Uterus (tissue), 4 donors: ENCODE data around the gene IL6. TPM values are rescaled to one million over a fixed set of nuclear protein-coding genes. Genes with fewer than 3 reads are reported as not detected.

ENCODE experiments used
- DNase-seq, 2 donors: peaks; one replicate each; pipeline ENCODE4 v3.0.0-alpha.2; 2019 to 2020
- H3K27ac ChIP-seq, 2 donors: fragments of 200-600 bp; sonication (generic); 1 replicate in 1 of 2; 2 replicates in 1 of 2; pipeline ENCODE4 v1.5.1; 2016 to 2018
- H3K27me3 ChIP-seq, 2 donors: fragments of 200-600 bp; sonication (generic); one replicate each; pipeline ENCODE4 v1.5.1; 2018 to 2019; ENCODE audit warnings: control low read depth in 1 of 2
- H3K36me3 ChIP-seq, 2 donors: fragments of 200-600 bp; sonication (generic); one replicate each; pipeline ENCODE4 v1.5.1; 2019; ENCODE audit warnings: control low read depth in 1 of 2
- H3K4me1 ChIP-seq, 2 donors: fragments of 200-600 bp; sonication (generic); one replicate each; pipeline ENCODE4 v1.5.1; 2018 to 2019; ENCODE audit warnings: control low read depth in 1 of 2
- H3K4me3 ChIP-seq, 2 donors: fragments of 200-600 bp; sonication (generic); 1 replicate in 1 of 2; 2 replicates in 1 of 2; pipeline ENCODE4 v1.5.1; 2018 to 2019; ENCODE audit warnings: mild to moderate bottlenecking in 1 of 2
- H3K9me3 ChIP-seq, 2 donors: fragments of 200-600 bp; sonication (generic); one replicate each; pipeline ENCODE4 v1.5.1; 2019; ENCODE audit warnings: control low read depth in 1 of 2
- POLR2A ChIP-seq, 2 donors: fragments of 450-650 bp; IDR thresholded peaks; one replicate each; pipeline ENCODE4 v1.6.1; 2016; ENCODE audit warnings: antibody characterized with exemption in 2 of 2, mild to moderate bottlenecking in 1 of 2, moderate library complexity in 1 of 2
- intact Hi-C: fragments of 100-400 bp; cut with DNase I; formaldehyde crosslinking; loops from one replicate; pipeline ENCODE4 v1.15.1; 2023; ENCODE audit warnings: low total_unique reads
- total RNA-seq, 4 donors: library from RNA; depleted of rRNA in 3 of 4; stranded (reverse); fragments of >200 nt in 3 of 4; gene quantifications; one replicate each; pipeline versions ENCODE4 v1.1.0 to v1.2.4, GENCODE V29; 2014 to 2023
- TF ChIP-seq, protein P1 (sequence below), 4 experiments: fragments of 200-600 bp in 2 of 4; fragments of 450-650 bp in 2 of 4; sonication (generic) in 2 of 4; IDR thresholded peaks; one replicate each; pipeline ENCODE4 v1.5.1; 2016 to 2019; ENCODE audit warnings: antibody characterized with exemption in 4 of 4, mild to moderate bottlenecking in 2 of 4, moderate library complexity in 1 of 4
- donor health status: DM: yes; HTN: yes; CAD: no.

Gene IL6
- total RNA-seq, 4 donors from 2014 or later: 2.6 to 11.2 (median 4.2) TPM; not detected in 1

DNA sequence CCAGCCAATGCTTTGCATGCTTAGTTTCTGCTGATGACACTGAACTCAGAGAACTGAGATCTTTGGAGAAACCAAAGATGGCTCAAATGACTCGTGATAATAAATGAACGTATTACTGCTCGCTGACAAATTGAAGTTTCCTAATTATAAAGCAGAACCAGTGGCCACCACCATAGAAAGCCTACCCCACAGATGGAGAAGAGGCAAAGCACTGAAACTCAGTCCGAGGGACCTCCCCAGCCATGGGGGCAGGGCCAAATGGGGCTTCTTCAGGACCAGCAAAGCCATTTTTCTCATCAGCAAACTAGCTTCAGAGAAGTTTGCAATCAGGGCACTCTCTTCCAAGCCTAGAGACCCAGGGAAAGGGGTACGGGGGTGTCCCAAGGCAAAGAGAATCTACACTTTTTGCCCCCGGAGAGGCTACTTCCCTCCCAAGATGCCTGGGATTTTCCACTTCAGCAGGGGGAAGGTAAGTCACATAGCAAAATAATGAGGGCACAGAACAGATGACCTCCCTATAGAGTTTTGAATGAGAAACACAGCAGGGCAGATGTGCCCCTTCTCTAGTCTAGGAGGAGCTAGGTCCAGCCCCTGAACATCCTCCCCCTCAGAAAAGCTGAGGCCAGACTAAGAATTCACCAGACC lies 4.3 kb upstream of the IL6 start:
- no peak for TF ChIP-seq POLR2A (IDR thresholded peaks at IDR 0.05)
- TF ChIP-seq, protein P1, sequence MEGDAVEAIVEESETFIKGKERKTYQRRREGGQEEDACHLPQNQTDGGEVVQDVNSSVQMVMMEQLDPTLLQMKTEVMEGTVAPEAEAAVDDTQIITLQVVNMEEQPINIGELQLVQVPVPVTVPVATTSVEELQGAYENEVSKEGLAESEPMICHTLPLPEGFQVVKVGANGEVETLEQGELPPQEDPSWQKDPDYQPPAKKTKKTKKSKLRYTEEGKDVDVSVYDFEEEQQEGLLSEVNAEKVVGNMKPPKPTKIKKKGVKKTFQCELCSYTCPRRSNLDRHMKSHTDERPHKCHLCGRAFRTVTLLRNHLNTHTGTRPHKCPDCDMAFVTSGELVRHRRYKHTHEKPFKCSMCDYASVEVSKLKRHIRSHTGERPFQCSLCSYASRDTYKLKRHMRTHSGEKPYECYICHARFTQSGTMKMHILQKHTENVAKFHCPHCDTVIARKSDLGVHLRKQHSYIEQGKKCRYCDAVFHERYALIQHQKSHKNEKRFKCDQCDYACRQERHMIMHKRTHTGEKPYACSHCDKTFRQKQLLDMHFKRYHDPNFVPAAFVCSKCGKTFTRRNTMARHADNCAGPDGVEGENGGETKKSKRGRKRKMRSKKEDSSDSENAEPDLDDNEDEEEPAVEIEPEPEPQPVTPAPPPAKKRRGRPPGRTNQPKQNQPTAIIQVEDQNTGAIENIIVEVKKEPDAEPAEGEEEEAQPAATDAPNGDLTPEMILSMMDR (IDR thresholded peaks at IDR 0.05): no peak
- Histone ChIP-seq H3K4me1 (peaks cover 0 to 6% of the 10 kb centered on the region in 2 donors), H3K27ac (peak overlapping the region in 1 of 2 donors; percentile 35), H3K4me3 (no peak overlapping the region), H3K27me3 (no peaks in the 10 kb centered on the region), H3K9me3 (no peaks in the 10 kb centered on the region), H3K36me3 (no peaks in the 10 kb centered on the region)
- DNase-seq: no peak
- intact Hi-C loops: loop anchor here (10.0 kb wide), 1 partner anchor 158 kb away; no protein-coding TSS in a partner anchor

DNA sequence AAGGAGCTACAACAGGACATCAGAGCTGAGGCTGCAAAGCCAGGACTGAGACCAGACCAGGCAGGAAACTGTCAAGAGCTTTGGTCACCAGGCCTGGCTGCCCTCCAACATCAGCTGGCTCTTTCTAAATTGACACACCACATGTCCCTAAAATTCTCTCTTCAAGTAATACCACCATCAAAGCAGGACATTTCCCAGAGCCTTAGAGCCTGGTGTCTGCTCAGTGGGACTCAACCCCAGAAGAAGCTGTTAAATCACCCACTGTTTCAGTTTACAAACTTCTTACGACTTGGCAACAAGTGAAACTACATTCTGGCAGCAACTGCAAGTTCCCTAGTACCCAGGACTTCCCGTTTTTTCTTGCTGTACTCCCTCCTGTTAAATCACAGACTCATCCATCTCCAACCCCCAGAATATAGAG lies 3.8 kb upstream of the IL6 start:
- Histone ChIP-seq H3K36me3 (no peaks in the 10 kb centered on the region), H3K27me3 (no peaks in the 10 kb centered on the region), H3K4me1 (peaks cover 0 to 6% of the 10 kb centered on the region in 2 donors), H3K4me3 (no peak overlapping the region), H3K9me3 (no peaks in the 10 kb centered on the region), H3K27ac (peak overlapping the region in 1 of 2 donors; percentile 35)
- peak; percentile 34 to 52 for DNase-seq
- TF ChIP-seq POLR2A (IDR thresholded peaks at IDR 0.05): no peak
- TF ChIP-seq, protein P1 (IDR thresholded peaks at IDR 0.05): no peak
- intact Hi-C loops: loop anchor here (10.0 kb wide), 1 partner anchor 158 kb away; no protein-coding TSS in a partner anchor

DNA sequence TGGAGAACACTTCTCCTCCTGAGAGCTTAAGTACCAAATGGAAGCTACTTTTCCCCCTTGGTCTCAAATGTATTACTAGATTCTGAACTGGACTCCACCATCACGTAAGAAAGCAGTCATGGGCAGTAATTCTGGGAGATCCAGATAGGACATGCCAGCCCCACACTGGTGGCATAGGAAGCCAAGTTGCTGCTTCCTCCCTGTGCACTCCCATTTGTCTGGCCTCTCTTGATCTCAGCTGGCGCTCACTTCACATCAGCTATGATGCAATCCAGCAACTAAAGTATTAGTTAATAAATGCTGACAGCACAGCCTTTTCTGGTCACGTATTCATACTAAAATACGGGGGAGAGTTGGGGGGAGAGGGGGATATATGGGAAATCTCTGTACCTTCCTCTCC lies 3.4 kb upstream of the IL6 start:
- intact Hi-C loops: loop anchor here (10.0 kb wide), 1 partner anchor 159 kb away; no protein-coding TSS in a partner anchor
- Histone ChIP-seq H3K4me3 (no peak overlapping the region), H3K27me3 (no peaks in the 10 kb centered on the region), H3K9me3 (no peaks in the 10 kb centered on the region), H3K36me3 (no peaks in the 10 kb centered on the region), H3K27ac (peak overlapping the region in 1 of 2 donors; percentile 35), H3K4me1 (peaks cover 0 to 6% of the 10 kb centered on the region in 2 donors)
- peak in 1 of 2 donors; percentile 26 for DNase-seq
- no peak for TF ChIP-seq POLR2A (IDR thresholded peaks at IDR 0.05)
- TF ChIP-seq, protein P1 (IDR thresholded peaks at IDR 0.05): no peak

DNA sequence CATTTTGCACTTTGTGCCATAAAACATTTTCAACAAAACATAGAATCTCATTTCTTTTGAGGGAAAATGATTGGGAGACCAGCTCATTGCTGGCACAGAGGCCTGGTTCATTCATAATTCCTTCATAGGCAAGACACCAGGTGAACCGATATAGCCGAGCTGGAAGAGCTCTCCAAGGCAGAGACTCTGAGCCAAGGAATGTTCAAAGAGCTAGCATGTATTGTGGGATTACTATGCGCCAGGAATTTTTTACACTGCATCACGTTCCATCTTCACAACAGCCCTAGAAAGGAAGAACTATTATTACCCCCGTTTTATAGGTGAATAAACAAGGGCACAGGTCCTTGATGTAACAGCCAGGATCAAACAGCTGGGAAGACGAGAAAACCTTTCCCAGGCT lies 2.1 kb upstream of the IL6 start:
- H3K9me3 ChIP-seq: no peaks in the 10 kb centered on the region
- H3K4me3 ChIP-seq: no peak overlapping the region
- H3K36me3 ChIP-seq: no peaks in the 10 kb centered on the region
- peaks cover 0 to 6% of the 10 kb centered on the region in 2 donors for H3K4me1 ChIP-seq
- TF ChIP-seq, protein P1 (IDR thresholded peaks at IDR 0.05): no peak
- TF ChIP-seq POLR2A (IDR thresholded peaks at IDR 0.05): no peak
- no peaks in the 10 kb centered on the region for H3K27me3 ChIP-seq
- no peak for DNase-seq
- intact Hi-C loops: loop anchor here (10.0 kb wide), 1 partner anchor 160 kb away; no protein-coding TSS in a partner anchor
- H3K27ac ChIP-seq: no peak overlapping the region

DNA sequence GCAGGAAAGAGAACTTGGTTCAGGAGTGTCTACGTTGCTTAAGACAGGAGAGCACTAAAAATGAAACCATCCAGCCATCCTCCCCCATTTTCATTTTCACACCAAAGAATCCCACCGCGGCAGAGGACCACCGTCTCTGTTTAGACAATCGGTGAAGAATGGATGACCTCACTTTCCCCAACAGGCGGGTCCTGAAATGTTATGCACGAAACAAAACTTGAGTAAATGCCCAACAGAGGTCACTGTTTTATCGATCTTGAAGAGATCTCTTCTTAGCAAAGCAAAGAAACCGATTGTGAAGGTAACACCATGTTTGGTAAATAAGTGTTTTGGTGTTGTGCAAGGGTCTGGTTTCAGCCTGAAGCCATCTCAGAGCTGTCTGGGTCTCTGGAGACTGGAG lies 1.4 kb upstream of the IL6 start:
- no peaks in the 10 kb centered on the region for H3K36me3 ChIP-seq
- no peak overlapping the region for H3K4me3 ChIP-seq
- TF ChIP-seq, protein P1 (IDR thresholded peaks at IDR 0.05): no peak
- TF ChIP-seq POLR2A (IDR thresholded peaks at IDR 0.05): no peak
- H3K27ac ChIP-seq: peak overlapping the region in 1 of 2 donors; percentile 66
- H3K9me3 ChIP-seq: no peaks in the 10 kb centered on the region
- intact Hi-C loops: loop anchor here (10.0 kb wide), 1 partner anchor 161 kb away; no protein-coding TSS in a partner anchor
- no peaks in the 10 kb centered on the region for H3K27me3 ChIP-seq
- DNase-seq: no peak
- peaks cover 0 to 6% of the 10 kb centered on the region in 2 donors for H3K4me1 ChIP-seq
